Neural progenitor cell (in vitro differentiated cells): ENCODE results near the gene PAQR8.

Experiments
- EZH2 ChIP-seq: fragments of 200-600 bp; sonication (generic); IDR thresholded peaks from 2 replicates; pipeline ENCODE4 v1.6.1; 2017; ENCODE audit warnings: antibody characterized with exemption, mild to moderate bottlenecking, moderate library complexity
- TF ChIP-seq, protein P1 (sequence below): fragments of 200-600 bp; sonication (generic); IDR thresholded peaks from 2 replicates; pipeline ENCODE4 v1.5.1; 2017; ENCODE audit warnings: antibody characterized with exemption, mild to moderate bottlenecking

DNA sequence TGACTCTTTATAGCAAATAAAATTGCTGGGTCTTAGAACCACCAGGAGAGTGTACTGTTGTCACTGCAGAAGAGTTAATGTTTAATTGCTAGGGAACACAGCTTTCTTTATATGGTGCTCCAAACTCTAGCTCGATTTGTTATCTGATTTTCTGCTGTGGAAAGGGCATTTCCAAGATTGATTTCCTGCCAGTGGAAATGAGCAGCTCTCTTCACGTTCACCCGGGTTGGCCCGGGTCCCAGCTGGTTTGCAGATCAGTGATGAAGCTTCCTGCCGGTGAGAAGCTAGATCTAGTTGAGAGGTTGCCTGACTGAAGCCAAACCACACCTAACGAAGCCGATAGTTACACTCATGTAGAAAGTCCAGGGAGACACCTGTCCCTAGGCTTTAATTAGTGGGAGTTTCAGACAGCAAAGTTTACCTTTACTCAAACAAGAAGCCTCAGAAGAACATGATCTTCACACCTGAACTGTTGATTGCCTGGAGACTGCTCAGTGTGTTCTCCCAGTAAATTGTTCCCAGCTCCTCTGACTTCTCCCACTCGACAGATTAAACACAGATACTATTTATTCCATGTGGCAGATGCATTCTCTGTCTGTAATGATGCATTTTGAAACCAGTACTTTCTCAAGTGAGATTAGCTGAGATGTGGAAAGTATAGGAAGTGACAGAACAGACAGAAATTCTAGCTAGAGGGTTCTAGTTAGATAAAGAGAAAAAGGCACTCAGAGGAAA is 27.8 kb downstream of the PAQR8 start:
- no peak for TF ChIP-seq EZH2
- TF ChIP-seq, protein P1, sequence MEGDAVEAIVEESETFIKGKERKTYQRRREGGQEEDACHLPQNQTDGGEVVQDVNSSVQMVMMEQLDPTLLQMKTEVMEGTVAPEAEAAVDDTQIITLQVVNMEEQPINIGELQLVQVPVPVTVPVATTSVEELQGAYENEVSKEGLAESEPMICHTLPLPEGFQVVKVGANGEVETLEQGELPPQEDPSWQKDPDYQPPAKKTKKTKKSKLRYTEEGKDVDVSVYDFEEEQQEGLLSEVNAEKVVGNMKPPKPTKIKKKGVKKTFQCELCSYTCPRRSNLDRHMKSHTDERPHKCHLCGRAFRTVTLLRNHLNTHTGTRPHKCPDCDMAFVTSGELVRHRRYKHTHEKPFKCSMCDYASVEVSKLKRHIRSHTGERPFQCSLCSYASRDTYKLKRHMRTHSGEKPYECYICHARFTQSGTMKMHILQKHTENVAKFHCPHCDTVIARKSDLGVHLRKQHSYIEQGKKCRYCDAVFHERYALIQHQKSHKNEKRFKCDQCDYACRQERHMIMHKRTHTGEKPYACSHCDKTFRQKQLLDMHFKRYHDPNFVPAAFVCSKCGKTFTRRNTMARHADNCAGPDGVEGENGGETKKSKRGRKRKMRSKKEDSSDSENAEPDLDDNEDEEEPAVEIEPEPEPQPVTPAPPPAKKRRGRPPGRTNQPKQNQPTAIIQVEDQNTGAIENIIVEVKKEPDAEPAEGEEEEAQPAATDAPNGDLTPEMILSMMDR, result no peak
